ENCODE results near the gene CRYBG1. TPM values are rescaled to one million over a fixed set of nuclear protein-coding genes. Genes with fewer than 3 reads are reported as not detected.

CRYBG1 gene
- total RNA-seq, 1 experiment from 2014 or later, result 10.7 TPM

GRCh38 chr6:106527117-106527516 lies 166.6 kb downstream of the CRYBG1 start:
- H3K9me2 ChIP-seq (ENCODE audit: insufficient read depth), result no peaks in the 10 kb centered on the region; the same call in 1 of the 2 replicates
- no peaks in the 10 kb centered on the region for H4K20me1 ChIP-seq (ENCODE audit: insufficient read depth)
- CTCF ChIA-PET, result no interaction called here
- no peaks in the 10 kb centered on the region for H3K27me3 ChIP-seq (ENCODE audit: insufficient read depth, low read length)
- H3K27ac ChIP-seq (ENCODE audit: low read depth, low read length), result no peak overlapping the region; the same call in 1 of the 2 replicates
- no peaks in the 10 kb centered on the region for H3K79me2 ChIP-seq (ENCODE audit: insufficient read depth, low read length)
- H3K9me3 ChIP-seq (ENCODE audit: control insufficient read depth in 1 of 2, insufficient read depth in 1 of 2, low read depth in 1 of 2, low read length in 2 of 2), result no peaks in the 10 kb centered on the region
- TF ChIP-seq SRF (IDR thresholded peaks at IDR 0.05; ENCODE audit: low read depth), result no peak
- TF ChIP-seq ELF1 (IDR thresholded peaks at IDR 0.05; ENCODE audit: borderline replicate concordance, low read depth), result no peak
- TF ChIP-seq ZBTB33 (IDR thresholded peaks at IDR 0.05; ENCODE audit: extremely low read depth, insufficient replicate concordance, low read length), result no peak
- no peak for TF ChIP-seq CBX3 (IDR thresholded peaks at IDR 0.05; ENCODE audit: low read depth)
- TF ChIP-seq ZNF274 (IDR thresholded peaks at IDR 0.05; ENCODE audit: low read depth, low read length), result no peak
- DNase-seq (ENCODE audit: low read depth, low spot score) (no peak), ATAC-seq (no peak)
- intact Hi-C loops (cut with micrococcal nuclease), result no loop called here
- no peak overlapping the region for H3K9ac ChIP-seq (ENCODE audit: low read length)
- H2AFZ ChIP-seq (ENCODE audit: low read depth, low read length, poor library complexity, severe bottlenecking), result no peak overlapping the region
- no peaks in the 10 kb centered on the region for H3K36me3 ChIP-seq (ENCODE audit: control insufficient read depth in 1 of 2, insufficient read depth in 2 of 2, low read length in 2 of 2)
- BruUV-seq (replicated peaks), result no TSS peak
- RAD21 ChIA-PET (ENCODE audit: low non-redundant PET in 1 of 2, low total read pairs in 2 of 2, uncharacterized antibody in 2 of 2, unreplicated experiment in 2 of 2), result no interaction called here
- H3K4me2 ChIP-seq (ENCODE audit: low read length), result peak overlapping the region; percentile 67; the same call in 1 of the 2 replicates
- no peak overlapping the region for H3K4me3 ChIP-seq (replicated peaks in 1 of 2; ENCODE audit: low read depth in 1 of 2, low read length in 2 of 2)
- H3K4me1 ChIP-seq (ENCODE audit: control insufficient read depth in 1 of 2, insufficient read depth in 2 of 2, low read length in 2 of 2), result peaks cover 9 to 39% of the 10 kb centered on the region in 2 experiments
- POLR2A ChIA-PET, result no interaction called here

- H3K9me3 ChIP-seq (ENCODE audit: control insufficient read depth in 1 of 2, insufficient read depth in 1 of 2, low read depth in 1 of 2, low read length in 2 of 2), result no peaks in the 10 kb centered on the region
- no peaks in the 10 kb centered on the region; the same call in 1 of the 2 replicates for H3K9me2 ChIP-seq (ENCODE audit: insufficient read depth)
- no TSS peak for BruUV-seq (replicated peaks)
- H2AFZ ChIP-seq (ENCODE audit: low read depth, low read length, poor library complexity, severe bottlenecking), result peak overlapping the region; percentile 88
- POLR2A ChIA-PET, result no interaction called here
- no peaks in the 10 kb centered on the region for H4K20me1 ChIP-seq (ENCODE audit: insufficient read depth)
- ATAC-seq (peak; percentile 73), DNase-seq (ENCODE audit: low read depth, low spot score) (peak; percentile 83)
- intact Hi-C loops (cut with micrococcal nuclease), result no loop called here
- TF ChIP-seq SIN3A (IDR thresholded peaks at IDR 0.05; ENCODE audit: low read depth) (0 out of 2 replicates have a peak, but pooled peaks have one; percentile 52), CEBPB (IDR thresholded peaks at IDR 0.05; ENCODE audit: low read depth) (peak; percentile 87), SP1 (IDR thresholded peaks at IDR 0.05; ENCODE audit: low read depth) (peak; percentile 91), JUND (IDR thresholded peaks at IDR 0.05) (peak; percentile 94), CTCF (IDR thresholded peaks at IDR 0.05 in 2 of 3, conservative IDR thresholded peaks at IDR 0.05 in 1 of 3; ENCODE audit: borderline replicate concordance in 1 of 3, insufficient read depth in 1 of 3, low read depth in 2 of 3, low read length in 2 of 3) (no peak), POLR2AphosphoS5 (IDR thresholded peaks at IDR 0.05; ENCODE audit: low read depth, low read length) (peak; percentile 45; the same call in 1 of the 2 replicates), EZH2 (IDR thresholded peaks at IDR 0.05) (no peak), CBX3 (IDR thresholded peaks at IDR 0.05; ENCODE audit: low read depth) (peak; percentile 89), ZFX (IDR thresholded peaks at IDR 0.05) (no peak), EGR1 (IDR thresholded peaks at IDR 0.05; ENCODE audit: low read depth) (peak; percentile 17; the same call in 1 of the 2 replicates), FOSL1 (IDR thresholded peaks at IDR 0.05; ENCODE audit: low read depth) (peak; percentile 99), ELF1 (IDR thresholded peaks at IDR 0.05; ENCODE audit: borderline replicate concordance, low read depth) (no peak), SRF (IDR thresholded peaks at IDR 0.05; ENCODE audit: low read depth) (peak; percentile 71), ATF3 (IDR thresholded peaks at IDR 0.05) (no peak), ZNF274 (IDR thresholded peaks at IDR 0.05; ENCODE audit: low read depth, low read length) (no peak)
- peaks cover 9 to 39% of the 10 kb centered on the region in 2 experiments for H3K4me1 ChIP-seq (ENCODE audit: control insufficient read depth in 1 of 2, insufficient read depth in 2 of 2, low read length in 2 of 2)
- peak overlapping the region; percentile 23; the same call in 1 of the 2 replicates for H3K9ac ChIP-seq (ENCODE audit: low read length)
- peak overlapping the region in 1 of 2 experiments; percentile 17; a peak in 2 of 4 replicates for H3K4me3 ChIP-seq (replicated peaks in 1 of 2; ENCODE audit: low read depth in 1 of 2, low read length in 2 of 2)
- CTCF ChIA-PET, result no interaction called here
- peak overlapping the region; percentile 61; the same call in 1 of the 2 replicates for H3K27ac ChIP-seq (ENCODE audit: low read depth, low read length)
- no peaks in the 10 kb centered on the region for H3K79me2 ChIP-seq (ENCODE audit: insufficient read depth, low read length)
- RAD21 ChIA-PET (ENCODE audit: low non-redundant PET in 1 of 2, low total read pairs in 2 of 2, uncharacterized antibody in 2 of 2, unreplicated experiment in 2 of 2), result no interaction called here
- no peaks in the 10 kb centered on the region for H3K36me3 ChIP-seq (ENCODE audit: control insufficient read depth in 1 of 2, insufficient read depth in 2 of 2, low read length in 2 of 2)
- H3K4me2 ChIP-seq (ENCODE audit: low read length), result peak overlapping the region; percentile 67
- no peaks in the 10 kb centered on the region for H3K27me3 ChIP-seq (ENCODE audit: insufficient read depth, low read length)
Measured at GRCh38 chr6:106527979-106528378, 167.5 kb downstream of the CRYBG1 start.

Data from HCT116 (cell line).